ENCODE measurements around the gene LRRC17. TPM values are rescaled to one million over a fixed set of nuclear protein-coding genes. Genes with fewer than 3 reads are reported as not detected.
A peak's percentile ranks its signal among the peaks of the same experiment; 100 is the strongest.
"Not testable (repeated sequence)": the region's sequence is repeated elsewhere in the genome, so short reads cannot be mapped to it uniquely, and the experiment has no call there.

The LRRC17 gene
- total RNA-seq, 1 experiment from 2014 or later: 0.39 TPM

GRCh38 chr7:102976493-102976892 lies 63.7 kb downstream of the LRRC17 start:
- in situ Hi-C loops (cut with HindIII; ENCODE audit: low pct_unique_long_range_greater_than_20kb, low sequenced_read_pairs): no loop called here

GRCh38 chr7:102977586-102977985 lies 64.8 kb downstream of the LRRC17 start:
- H3K36me3 ChIP-seq (ENCODE audit: control insufficient read depth, insufficient read depth, low read length); H3K4me3 ChIP-seq (ENCODE audit: low read depth in 2 of 2, low read length in 2 of 2); CTCF ChIA-PET; H3K27me3 ChIP-seq (ENCODE audit: control insufficient read depth, insufficient read depth, low read length); BruUV-seq (replicated peaks); ATAC-seq; intact Hi-C loops (cut with micrococcal nuclease; ENCODE audit: unreplicated experiment); in situ Hi-C loops (cut with HindIII; ENCODE audit: low pct_unique_long_range_greater_than_20kb, low sequenced_read_pairs); POLR2A ChIA-PET; H3K27ac ChIP-seq (ENCODE audit: low read length); DNase-seq (ENCODE audit: low read depth, low spot score); H3K4me1 ChIP-seq (ENCODE audit: control insufficient read depth, insufficient read depth, low read length): not testable (repeated sequence)
- H3K9me3 ChIP-seq (ENCODE audit: control insufficient read depth, insufficient read depth, low read depth, low read length): peaks cover 13% of the 10 kb centered on the region; the same call in 1 of the 2 replicates

More at GRCh38 chr7:102976493-102976892, 63.7 kb downstream of the LRRC17 start:
- POLR2A ChIA-PET: no interaction called here
- DNase-seq (ENCODE audit: low read depth, low spot score): no peak
- no peaks in the 10 kb centered on the region for H3K4me1 ChIP-seq (ENCODE audit: control insufficient read depth, insufficient read depth, low read length)
- ATAC-seq: no peak
- no peaks in the 10 kb centered on the region for H3K36me3 ChIP-seq (ENCODE audit: control insufficient read depth, insufficient read depth, low read length)
- peaks cover 13% of the 10 kb centered on the region; the same call in 1 of the 2 replicates for H3K9me3 ChIP-seq (ENCODE audit: control insufficient read depth, insufficient read depth, low read depth, low read length)
- intact Hi-C loops (cut with micrococcal nuclease; ENCODE audit: unreplicated experiment): no loop called here
- no peaks in the 10 kb centered on the region for H3K27me3 ChIP-seq (ENCODE audit: control insufficient read depth, insufficient read depth, low read length)
- H3K4me3 ChIP-seq (ENCODE audit: low read depth in 2 of 2, low read length in 2 of 2): no peak overlapping the region
- CTCF ChIA-PET: no interaction called here
- H3K27ac ChIP-seq (ENCODE audit: low read length): no peak overlapping the region; the same call in 1 of the 2 replicates
- TF ChIP-seq CTCF (IDR thresholded peaks at IDR 0.05) (no peak), POLR2AphosphoS5 (IDR thresholded peaks at IDR 0.05; ENCODE audit: low read depth, low read length) (no peak), TCF7L2 (IDR thresholded peaks at IDR 0.05; ENCODE audit: low read depth, low read length) (no peak), SIN3A (IDR thresholded peaks at IDR 0.05; ENCODE audit: borderline replicate concordance, insufficient read depth, low read depth, low read length) (no peak), REST (IDR thresholded peaks at IDR 0.05; ENCODE audit: insufficient read depth in 1 of 2, low read depth in 2 of 2, low read length in 1 of 2) (no peak)
- no TSS peak for BruUV-seq (replicated peaks)

GRCh38 chr7:102978284-102978683 lies 65.5 kb downstream of the LRRC17 start:
- H3K4me3 ChIP-seq (ENCODE audit: low read depth in 2 of 2, low read length in 2 of 2): no peak overlapping the region
- ATAC-seq (no peak), DNase-seq (ENCODE audit: low read depth, low spot score) (no peak)
- ChIA-PET CTCF (no interaction called here), POLR2A (no interaction called here)
- peaks cover 13% of the 10 kb centered on the region; the same call in 1 of the 2 replicates for H3K9me3 ChIP-seq (ENCODE audit: control insufficient read depth, insufficient read depth, low read depth, low read length)
- BruUV-seq (replicated peaks): no TSS peak
- H3K27ac ChIP-seq (ENCODE audit: low read length): peak overlapping the region; percentile 57; the same call in 1 of the 2 replicates
- no peaks in the 10 kb centered on the region for H3K4me1 ChIP-seq (ENCODE audit: control insufficient read depth, insufficient read depth, low read length)
- TF ChIP-seq POLR2AphosphoS5 (IDR thresholded peaks at IDR 0.05; ENCODE audit: low read depth, low read length) (no peak), REST (IDR thresholded peaks at IDR 0.05; ENCODE audit: insufficient read depth in 1 of 2, low read depth in 2 of 2, low read length in 1 of 2) (no peak), TCF7L2 (IDR thresholded peaks at IDR 0.05; ENCODE audit: low read depth, low read length) (no peak), SIN3A (IDR thresholded peaks at IDR 0.05; ENCODE audit: borderline replicate concordance, insufficient read depth, low read depth, low read length) (no peak)
- intact Hi-C loops (cut with micrococcal nuclease; ENCODE audit: unreplicated experiment): no loop called here
- no peaks in the 10 kb centered on the region for H3K36me3 ChIP-seq (ENCODE audit: control insufficient read depth, insufficient read depth, low read length)
- H3K27me3 ChIP-seq (ENCODE audit: control insufficient read depth, insufficient read depth, low read length): no peaks in the 10 kb centered on the region
- in situ Hi-C loops (cut with HindIII; ENCODE audit: low pct_unique_long_range_greater_than_20kb, low sequenced_read_pairs): no loop called here

Measured in Panc1 (cell line).